Renal pelvis (tissue), 4 donors: ENCODE results near the gene PANK1. TPM values are rescaled to one million over a fixed set of nuclear protein-coding genes. Genes with fewer than 3 reads are reported as not detected.
"Not testable (repeated sequence)": the region's sequence is repeated elsewhere in the genome, so short reads cannot be mapped to it uniquely, and the experiment has no call there.

ENCODE experiments used
- DNase-seq: peaks from one replicate; pipeline ENCODE4 v3.0.0-alpha.2; 2013
- polyA plus RNA-seq, 3 donors: library from polyadenylated mRNA; unstranded; fragments of 120-200 nt; gene quantifications; one replicate each; pipeline ENCODE4 v1.2.1, GENCODE V29; 2013; ENCODE audit not compliant: insufficient read length in 3 of 3

Gene PANK1
- polyA plus RNA-seq, 3 donors = 44.1 to 46.8 (median 46.5) TPM

GRCh38 chr10:89625041-89625765, 19.8 kb downstream of the PANK1 start:
- DNase-seq = peak; percentile 36

GRCh38 chr10:89624020-89624419, 21.0 kb downstream of the PANK1 start:
- no peak for DNase-seq

DNA sequence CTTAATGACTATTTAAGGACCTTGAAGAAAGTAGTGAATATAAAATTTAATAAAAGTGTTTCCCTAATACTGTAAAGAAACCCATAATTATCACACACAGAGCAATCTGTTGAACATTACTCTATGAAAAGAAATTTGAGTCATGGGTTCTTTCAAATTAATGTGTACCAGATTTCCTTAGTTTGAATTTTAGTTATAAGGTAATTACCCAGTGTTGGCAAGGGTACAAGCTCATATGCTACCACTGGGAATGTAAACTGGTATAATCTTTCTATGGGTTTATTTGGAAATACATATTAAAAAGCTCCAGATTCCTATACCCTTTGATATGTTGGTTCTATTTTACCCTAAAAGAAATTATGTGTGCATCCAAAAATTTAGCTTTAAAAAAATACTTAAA, 22.9 kb downstream of the PANK1 start:
- no peak for DNase-seq

DNA sequence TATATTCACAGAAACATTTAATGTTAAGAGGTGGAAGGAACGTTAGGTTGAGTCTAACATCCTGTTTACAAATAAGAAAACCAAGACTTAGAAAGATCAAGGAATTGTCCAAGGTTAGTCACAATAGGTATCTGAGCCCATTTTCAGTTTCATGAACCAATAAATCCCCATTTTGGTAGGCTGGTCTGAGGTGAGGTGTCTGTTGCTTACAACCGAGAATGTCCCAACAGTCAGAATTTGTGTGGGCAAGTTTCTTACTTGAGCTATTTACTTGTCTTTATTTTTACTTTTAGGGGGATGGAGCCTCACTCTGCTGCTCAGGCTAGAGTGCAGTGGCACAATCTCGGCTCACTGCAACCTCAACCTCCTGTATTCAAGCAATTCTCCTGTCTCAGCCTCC, 23.6 kb downstream of the PANK1 start:
- no peak for DNase-seq

DNA sequence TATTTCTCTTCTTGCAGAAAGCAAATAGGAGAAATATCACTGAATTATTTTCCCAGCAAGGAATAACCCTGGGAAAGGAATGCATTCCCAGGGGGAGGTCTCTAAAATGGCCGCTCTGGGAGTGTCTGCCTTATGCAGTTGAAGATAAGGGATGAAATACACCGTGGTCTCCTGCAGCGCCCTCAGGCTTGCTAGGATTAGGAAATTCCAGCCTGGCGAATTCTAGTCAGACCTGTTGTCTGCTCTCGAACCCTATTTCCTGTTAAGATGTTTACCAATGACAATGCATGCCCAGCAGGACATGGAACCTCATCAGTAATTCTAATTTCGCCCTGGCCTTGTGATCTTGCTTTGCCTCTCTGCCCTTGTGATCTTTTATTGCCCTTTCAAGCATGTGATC, 24.7 kb downstream of the PANK1 start:
- DNase-seq = not testable (repeated sequence)

- DNase-seq = no peak
Measured at GRCh38 chr10:89615824-89616223, 29.2 kb downstream of the PANK1 start.

DNA sequence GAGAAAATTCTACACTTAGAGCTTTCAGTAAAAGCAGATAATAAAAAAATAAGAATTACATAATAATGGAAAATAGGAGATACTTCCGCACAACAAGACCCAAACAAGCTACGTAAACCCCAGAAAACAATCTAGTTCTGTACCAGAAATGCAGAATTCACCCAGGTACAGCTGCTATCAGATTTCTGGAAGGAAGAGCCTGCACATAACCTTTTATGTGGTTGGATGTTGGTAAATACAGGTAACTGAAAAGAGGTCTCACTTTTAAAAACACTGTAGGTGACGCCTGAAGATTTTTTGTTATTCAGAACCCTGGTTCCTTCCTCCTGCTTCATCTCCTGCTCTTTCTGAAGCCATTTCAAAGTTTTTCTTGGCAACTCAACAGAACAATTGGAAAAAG, 29.9 kb downstream of the PANK1 start:
- DNase-seq = no peak

GRCh38 chr10:89613582-89613981, 31.5 kb downstream of the PANK1 start:
- no peak for DNase-seq

DNA sequence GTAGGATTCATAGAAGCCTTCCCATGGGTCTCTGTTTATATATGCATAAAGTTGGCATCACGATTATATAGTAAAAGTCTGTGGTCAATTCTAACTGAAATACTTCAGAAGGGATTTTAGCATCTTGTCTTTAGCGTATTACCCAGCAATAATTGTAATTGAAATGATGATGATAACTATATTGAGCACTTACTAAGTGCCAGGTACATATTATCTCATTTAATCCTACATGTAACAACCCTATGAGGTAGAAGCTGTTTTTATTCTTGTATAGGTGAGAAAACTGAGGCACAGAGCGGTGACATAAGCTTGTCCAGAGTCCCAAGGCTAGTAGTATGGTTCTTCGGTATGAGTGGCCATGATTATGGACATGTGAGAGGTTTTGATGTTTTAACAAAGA, 33.8 kb downstream of the PANK1 start:
- no peak for DNase-seq

GRCh38 chr10:89609833-89610346, 35.2 kb downstream of the PANK1 start:
- no peak for DNase-seq

DNA sequence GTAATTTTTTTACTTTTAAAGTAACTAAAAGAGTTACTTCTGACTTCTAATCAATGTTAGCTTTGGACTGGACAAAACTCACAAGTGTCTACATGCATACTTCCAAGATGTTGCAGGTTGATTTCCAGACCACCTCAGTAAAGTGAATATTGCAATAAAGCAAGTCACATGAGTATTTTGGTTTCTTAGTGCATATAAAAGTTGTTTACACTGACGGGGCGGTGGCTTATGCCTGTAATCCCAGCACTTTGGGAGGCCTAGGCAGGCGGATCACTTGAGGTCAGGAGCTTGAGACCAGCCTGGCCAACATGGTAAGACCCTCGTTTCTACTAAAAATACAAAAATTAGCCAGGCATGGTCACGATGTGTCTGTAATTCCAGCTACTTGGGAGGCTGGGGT, 40.8 kb downstream of the PANK1 start:
- DNase-seq = no peak

- no peak for DNase-seq
Measured at GRCh38 chr10:89602919-89603318, 42.1 kb downstream of the PANK1 start.

DNA sequence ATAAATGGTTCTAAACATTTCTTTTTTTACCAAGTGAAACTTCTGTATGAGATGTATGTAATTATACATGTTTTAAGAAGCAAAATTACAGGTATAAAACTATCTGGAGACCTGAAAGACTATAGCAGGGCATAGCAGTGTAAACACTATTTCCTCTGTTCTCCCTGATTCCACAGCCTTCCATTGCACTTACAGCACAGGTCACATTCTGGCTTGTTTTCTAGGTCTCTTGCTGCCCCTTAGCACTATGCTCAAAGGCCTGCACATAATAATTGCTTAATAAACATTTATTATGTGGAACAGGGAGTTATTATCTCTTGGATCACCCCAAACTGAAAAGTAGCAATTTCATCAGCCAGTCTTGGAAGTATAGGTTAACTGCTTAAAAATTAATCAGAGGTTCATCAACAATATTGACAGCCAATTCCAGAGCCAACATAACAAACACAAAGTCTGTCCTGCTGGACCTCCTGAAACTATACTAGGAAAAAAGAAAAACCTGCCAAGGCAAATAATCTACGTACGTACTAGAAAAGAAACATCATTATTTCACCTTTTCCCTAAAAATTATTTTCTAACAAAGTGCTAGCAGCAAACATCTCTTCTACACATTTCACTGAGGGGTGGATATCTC, 43.2 kb downstream of the PANK1 start:
- DNase-seq = no peak

DNA sequence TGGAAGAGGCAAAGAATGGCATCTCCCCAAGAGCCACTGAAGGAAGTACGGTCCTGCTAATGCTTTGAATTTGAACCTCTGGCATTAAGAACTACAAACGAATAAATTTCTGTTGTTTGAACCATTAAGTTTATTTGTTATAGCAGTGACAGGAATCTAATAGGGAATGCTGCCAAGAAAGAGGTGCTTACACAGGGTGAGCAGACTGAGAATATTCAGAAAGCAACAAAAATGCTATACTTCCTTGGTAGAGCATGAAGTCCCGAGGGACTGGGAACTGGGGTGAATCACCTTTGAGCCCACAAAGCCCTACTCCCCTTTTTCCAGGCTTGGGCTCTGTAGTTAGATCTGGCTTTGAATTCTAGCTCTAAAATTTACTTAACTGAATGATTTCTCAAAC, 45.0 kb downstream of the PANK1 start:
- DNase-seq = no peak

DNA sequence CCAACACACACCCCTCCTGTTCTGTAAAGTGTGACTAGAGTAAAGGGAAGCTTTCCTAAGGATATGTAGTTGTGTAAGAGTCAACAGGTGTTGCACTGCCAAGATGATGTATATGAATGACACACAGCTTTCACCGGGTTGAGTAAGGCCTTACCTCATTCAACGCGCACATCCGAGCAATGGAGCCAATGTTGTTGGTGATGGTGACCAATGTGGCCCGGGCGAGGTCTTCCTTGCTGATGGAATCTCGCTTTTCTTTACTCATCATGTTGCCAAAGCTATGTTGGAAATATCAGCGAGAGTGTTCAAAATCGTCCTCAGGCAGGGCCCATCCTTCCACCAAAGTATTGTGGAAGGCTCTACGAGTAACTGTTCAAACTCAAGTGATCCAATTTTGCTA, 52.0 kb downstream of the PANK1 start:
- DNase-seq = no peak

GRCh38 chr10:89592539-89592938, 52.5 kb downstream of the PANK1 start:
- no peak for DNase-seq

- peak; percentile 15 for DNase-seq
Measured at GRCh38 chr10:89591796-89592271, 53.2 kb downstream of the PANK1 start.

DNA sequence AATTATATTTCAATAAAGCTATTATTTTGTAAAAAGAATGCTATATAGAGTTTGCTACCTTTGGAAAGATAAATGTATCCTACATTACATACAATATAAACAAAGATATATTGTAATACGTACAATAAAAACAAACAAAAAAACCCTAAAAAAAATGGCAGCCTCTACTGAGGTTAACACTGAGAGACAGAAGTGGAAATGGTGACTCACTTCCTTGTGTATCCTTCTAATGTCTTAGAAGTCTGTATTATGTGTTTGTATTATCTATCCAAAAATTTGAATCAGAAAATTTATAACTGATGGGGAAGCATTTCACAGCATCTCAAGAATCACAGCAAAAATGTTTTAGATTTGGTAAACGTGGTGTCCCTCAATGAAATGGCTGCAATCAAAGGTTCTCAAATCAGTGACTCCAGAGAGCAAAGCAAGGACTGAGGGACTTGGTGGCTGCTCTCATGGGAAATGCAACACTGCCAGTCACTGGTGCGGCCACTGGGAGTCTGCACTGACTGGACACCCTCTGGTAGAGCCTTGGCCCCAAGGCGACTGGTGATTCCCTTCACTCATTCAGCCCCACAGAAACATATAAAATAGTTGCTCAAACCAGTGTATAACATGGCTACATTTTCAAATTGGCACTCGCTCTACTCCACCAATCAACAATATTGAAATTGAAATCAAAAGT, 53.8 kb downstream of the PANK1 start:
- no peak for DNase-seq

- no peak for DNase-seq
Measured at GRCh38 chr10:89590326-89590725, 54.7 kb downstream of the PANK1 start.

DNA sequence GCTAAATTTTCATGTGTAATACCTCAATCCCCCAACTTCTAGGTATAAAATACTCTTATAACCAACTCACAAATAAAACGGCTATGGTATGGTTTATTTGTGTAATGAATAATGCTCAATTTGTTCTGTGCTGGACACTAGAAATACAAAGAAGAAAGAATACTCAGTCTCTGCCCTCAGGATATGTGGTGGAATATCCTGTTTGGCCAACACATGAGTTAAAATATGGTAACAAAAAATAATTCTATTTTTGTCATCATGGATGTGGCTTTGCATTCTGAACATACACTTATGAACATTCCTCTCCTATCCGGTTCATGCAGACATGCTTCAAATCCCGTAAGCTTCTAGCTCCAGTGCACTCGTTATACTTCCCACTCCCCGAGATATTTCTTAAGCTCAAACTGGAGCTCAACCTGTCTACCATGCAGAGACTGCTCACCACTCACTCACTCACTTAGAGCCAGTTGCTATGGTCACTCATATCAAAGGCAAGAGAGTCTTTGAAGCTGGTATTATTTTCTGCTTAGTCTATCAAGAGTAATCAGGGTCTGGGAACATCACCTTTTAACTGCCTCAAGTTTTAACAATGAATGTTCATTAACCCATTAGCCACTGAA, 55.8 kb downstream of the PANK1 start:
- no peak for DNase-seq

DNA sequence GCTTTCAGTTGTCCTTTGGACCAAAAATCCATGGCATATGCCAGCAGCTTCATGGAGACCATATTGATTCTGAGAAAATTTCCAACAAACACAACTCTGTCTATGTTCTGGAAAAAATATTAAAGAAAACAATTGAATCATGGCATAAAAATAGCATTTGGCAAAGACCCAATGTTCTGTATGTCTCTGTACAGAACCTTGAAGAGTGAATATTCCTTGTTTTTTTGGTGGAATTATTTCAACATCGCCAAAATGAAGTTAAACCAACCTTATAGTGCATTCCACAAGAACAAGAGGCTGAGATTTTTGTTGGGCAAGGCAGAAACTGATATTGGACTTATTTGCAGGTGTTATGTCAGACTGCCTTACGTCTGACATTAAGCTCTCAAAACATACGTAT, 56.4 kb downstream of the PANK1 start:
- no peak for DNase-seq

- no peak for DNase-seq
Measured at GRCh38 chr10:89582022-89582421, 63.0 kb downstream of the PANK1 start.
